Measurements from ENCODE around the gene CSF3R. TPM values are rescaled to one million over a fixed set of nuclear protein-coding genes. Genes with fewer than 3 reads are reported as not detected.

The CSF3R gene
- total RNA-seq, 4 donors from 2014 or later, result 12.5 to 27.8 (median 19.8) TPM

DNA sequence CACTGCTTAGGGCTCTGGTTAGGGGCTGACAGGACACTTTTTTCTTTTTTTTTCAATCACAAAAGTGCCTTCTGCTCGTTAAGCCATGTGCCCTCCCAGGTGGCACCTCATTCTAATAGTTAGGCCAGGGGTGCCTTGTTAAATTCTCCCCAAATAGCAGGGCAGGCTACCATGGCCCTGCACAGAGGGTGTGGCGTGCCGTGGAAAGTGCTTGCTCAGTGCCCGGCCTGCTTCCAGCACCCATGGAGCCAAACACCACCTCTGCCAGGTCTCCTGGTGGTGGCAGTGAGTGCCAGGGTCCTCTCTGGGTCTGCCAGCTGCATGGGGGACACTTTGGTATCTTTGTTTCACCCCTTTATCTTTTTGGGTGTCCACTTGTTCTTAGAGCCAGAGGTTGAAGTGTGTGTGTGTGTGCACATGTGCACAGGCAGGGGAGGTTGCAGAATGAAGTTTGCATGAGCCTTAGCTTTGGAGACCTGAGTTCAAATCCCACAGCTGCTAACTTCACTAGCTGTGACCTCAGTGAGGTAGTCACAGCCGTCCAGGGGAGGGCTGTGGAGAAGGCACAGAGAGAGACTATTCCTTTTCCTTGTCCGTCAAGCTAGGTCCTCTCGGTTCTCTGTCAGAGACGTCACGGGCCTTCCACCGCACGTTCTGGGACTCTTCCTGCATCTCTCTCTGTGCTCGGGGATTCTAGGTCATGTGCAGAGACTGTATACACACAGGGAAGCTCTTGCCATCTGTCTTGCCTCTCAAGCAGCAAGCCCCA is 39.9 kb upstream of the CSF3R start:
- Histone ChIP-seq H3K4me1 (no peaks in the 10 kb centered on the region), H3K9me3 (no peaks in the 10 kb centered on the region), H3K27me3 (no peaks in the 10 kb centered on the region), H3K36me3 (no peaks in the 10 kb centered on the region), H3K4me3 (no peak overlapping the region), H3K27ac (no peak overlapping the region)
- DNase-seq (ENCODE audit: low spot score in 2 of 2), result no peak
- 75 to 86% methylated on average over 12 of the region's 12 CpGs for WGBS, 2 donors
- TF ChIP-seq, protein P1, sequence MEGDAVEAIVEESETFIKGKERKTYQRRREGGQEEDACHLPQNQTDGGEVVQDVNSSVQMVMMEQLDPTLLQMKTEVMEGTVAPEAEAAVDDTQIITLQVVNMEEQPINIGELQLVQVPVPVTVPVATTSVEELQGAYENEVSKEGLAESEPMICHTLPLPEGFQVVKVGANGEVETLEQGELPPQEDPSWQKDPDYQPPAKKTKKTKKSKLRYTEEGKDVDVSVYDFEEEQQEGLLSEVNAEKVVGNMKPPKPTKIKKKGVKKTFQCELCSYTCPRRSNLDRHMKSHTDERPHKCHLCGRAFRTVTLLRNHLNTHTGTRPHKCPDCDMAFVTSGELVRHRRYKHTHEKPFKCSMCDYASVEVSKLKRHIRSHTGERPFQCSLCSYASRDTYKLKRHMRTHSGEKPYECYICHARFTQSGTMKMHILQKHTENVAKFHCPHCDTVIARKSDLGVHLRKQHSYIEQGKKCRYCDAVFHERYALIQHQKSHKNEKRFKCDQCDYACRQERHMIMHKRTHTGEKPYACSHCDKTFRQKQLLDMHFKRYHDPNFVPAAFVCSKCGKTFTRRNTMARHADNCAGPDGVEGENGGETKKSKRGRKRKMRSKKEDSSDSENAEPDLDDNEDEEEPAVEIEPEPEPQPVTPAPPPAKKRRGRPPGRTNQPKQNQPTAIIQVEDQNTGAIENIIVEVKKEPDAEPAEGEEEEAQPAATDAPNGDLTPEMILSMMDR (IDR thresholded peaks at IDR 0.05), result no peak
- TF ChIP-seq EP300 (IDR thresholded peaks at IDR 0.05) (no peak), POLR2A (IDR thresholded peaks at IDR 0.05) (no peak)

DNA sequence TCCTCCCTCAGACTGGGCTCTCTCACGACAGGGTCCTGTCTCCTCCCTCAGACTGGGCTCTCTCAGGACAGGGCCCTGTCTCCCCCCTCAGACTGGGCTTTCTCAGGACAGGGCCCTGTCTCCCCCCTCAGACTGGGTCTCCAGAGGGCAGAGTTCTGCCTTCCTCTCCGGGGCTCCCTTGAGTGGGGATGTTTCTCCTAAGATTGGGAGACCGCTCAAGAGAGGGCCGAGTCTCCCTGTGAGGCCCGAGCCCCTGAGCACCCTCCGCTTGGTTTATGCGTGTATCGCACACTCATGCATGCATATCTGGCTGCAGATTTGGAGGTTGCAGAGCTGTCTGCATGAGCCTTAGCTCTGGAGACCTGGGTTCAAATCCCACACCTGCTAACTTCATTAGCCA is 39.3 kb upstream of the CSF3R start:
- Histone ChIP-seq H3K27ac (no peak overlapping the region), H3K4me3 (no peak overlapping the region), H3K36me3 (no peaks in the 10 kb centered on the region), H3K9me3 (no peaks in the 10 kb centered on the region), H3K4me1 (no peaks in the 10 kb centered on the region), H3K27me3 (no peaks in the 10 kb centered on the region)
- TF ChIP-seq EP300 (IDR thresholded peaks at IDR 0.05) (no peak), POLR2A (IDR thresholded peaks at IDR 0.05) (no peak)
- TF ChIP-seq, protein P1 (IDR thresholded peaks at IDR 0.05), result no peak
- DNase-seq (ENCODE audit: low spot score in 2 of 2), result no peak
- WGBS, 2 donors, result 69 to 100% methylated on average over 3 of the region's 8 CpGs

DNA sequence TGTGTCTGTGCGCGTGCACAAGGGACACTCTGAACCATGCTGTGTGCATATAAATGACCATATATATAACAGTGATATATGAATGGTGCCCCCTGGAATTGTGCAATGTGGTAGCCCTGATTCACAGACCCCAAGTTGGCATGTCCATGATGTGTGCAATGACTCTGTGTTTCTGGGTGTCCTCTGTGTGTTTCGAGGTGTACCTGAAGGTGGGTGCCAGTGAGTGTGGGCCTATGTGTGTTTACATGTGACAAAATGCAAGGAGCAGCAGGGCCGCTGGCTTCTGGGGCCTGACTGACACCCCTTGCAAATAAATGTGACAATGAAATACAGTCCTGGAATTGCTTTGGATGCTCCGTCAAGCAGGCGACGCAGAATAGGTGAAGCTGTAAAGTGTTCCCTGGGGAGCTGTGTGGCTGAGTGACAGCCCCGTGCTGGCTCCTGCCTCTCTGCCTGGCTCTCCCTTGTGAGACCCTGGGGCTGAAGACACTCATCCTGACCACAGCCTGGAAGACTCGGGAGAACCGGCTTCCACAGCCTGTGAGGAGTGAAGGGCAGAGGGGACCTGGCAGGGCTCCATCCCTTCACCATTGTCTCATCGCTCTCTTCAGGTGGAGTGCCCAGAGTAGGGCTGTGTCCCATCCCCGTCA is 38.2 kb upstream of the CSF3R start:
- H3K36me3 ChIP-seq, result no peaks in the 10 kb centered on the region
- 62 to 71% methylated on average over 12 of the region's 12 CpGs for WGBS, 2 donors
- no peak overlapping the region for H3K4me3 ChIP-seq
- TF ChIP-seq EP300 (IDR thresholded peaks at IDR 0.05) (no peak), POLR2A (IDR thresholded peaks at IDR 0.05) (no peak)
- TF ChIP-seq, protein P1 (IDR thresholded peaks at IDR 0.05), result no peak
- no peaks in the 10 kb centered on the region for H3K9me3 ChIP-seq
- no peak for DNase-seq (ENCODE audit: low spot score in 2 of 2)
- no peak overlapping the region for H3K27ac ChIP-seq
- H3K27me3 ChIP-seq, result no peaks in the 10 kb centered on the region
- no peaks in the 10 kb centered on the region for H3K4me1 ChIP-seq

DNA sequence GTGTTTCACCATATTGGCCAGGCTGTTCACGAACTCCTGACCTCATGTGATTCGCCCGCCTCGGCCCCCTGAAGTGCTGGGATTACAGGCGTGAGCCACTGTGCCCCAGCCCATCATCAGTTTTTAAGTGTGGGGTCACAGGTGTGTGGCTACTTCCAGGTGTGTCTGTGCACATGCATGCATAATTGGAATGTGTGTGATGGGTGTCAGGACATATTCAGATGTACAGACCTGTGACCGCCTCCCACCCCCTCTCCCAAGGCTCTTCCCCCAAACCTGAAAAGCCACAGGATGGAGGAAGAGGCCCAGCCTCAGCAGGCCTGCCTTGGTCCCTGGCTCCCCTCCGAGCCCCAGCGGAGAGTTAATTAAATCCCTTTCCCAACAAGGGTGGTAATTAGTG is 37.3 kb upstream of the CSF3R start:
- Histone ChIP-seq H3K4me3 (no peak overlapping the region), H3K27ac (no peak overlapping the region), H3K36me3 (no peaks in the 10 kb centered on the region), H3K4me1 (no peaks in the 10 kb centered on the region), H3K27me3 (no peaks in the 10 kb centered on the region), H3K9me3 (no peaks in the 10 kb centered on the region)
- no peak for TF ChIP-seq EP300 (IDR thresholded peaks at IDR 0.05)
- TF ChIP-seq, protein P1 (IDR thresholded peaks at IDR 0.05), result no peak
- no peak for TF ChIP-seq POLR2A (IDR thresholded peaks at IDR 0.05)
- no peak for DNase-seq (ENCODE audit: low spot score in 2 of 2)
- 69 to 75% methylated on average over 7 to 8 of the region's 8 CpGs for WGBS, 2 donors
